ENCODE measurements around the gene SAA4. TPM values are rescaled to one million over a fixed set of nuclear protein-coding genes. Genes with fewer than 3 reads are reported as not detected.

SAA4 gene
- polyA plus RNA-seq, 1 donor from 2014 or later, result 0.58 TPM

DNA sequence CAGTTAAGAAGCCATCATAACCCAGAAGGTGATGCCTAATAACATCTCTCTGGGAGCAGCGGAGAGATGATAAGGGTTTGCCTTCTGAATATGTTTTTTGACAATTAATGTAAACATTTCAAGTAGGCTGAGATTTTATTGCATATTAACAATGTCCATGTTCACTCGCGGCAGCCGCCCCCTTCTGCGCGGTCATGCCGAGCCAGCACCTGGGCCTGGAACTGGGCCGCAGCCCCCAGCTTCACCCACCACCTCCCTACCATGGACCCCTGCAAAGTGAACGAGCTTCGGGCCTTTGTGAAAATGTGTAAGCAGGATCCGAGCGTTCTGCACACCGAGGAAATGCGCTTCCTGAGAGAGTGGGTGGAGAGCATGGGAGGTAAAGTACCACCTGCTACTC lies 25.1 kb upstream of the SAA4 start:
- H3K36me3 ChIP-seq (ENCODE audit: insufficient read depth, low read length), result no peaks in the 10 kb centered on the region
- no peaks in the 10 kb centered on the region for H3K27me3 ChIP-seq (ENCODE audit: insufficient read depth, low read depth, low read length)
- H3K4me3 ChIP-seq (ENCODE audit: low read length), result no peak overlapping the region
- H3K9me2 ChIP-seq (ENCODE audit: insufficient read depth, low read length), result no peaks in the 10 kb centered on the region
- no peak overlapping the region for H3K27ac ChIP-seq (ENCODE audit: low read length)
- no peaks in the 10 kb centered on the region for H4K20me1 ChIP-seq (ENCODE audit: insufficient read depth)
- no peak overlapping the region for H2AFZ ChIP-seq (ENCODE audit: low read depth, low read length)
- H3K4me2 ChIP-seq (ENCODE audit: low read length), result no peak overlapping the region
- H3K9me3 ChIP-seq (ENCODE audit: low read length), result no peaks in the 10 kb centered on the region
- H3K79me2 ChIP-seq (replicated peaks; ENCODE audit: insufficient read depth, low read length), result no peaks in the 10 kb centered on the region
- no peak overlapping the region for H3K9ac ChIP-seq (ENCODE audit: low read length)
- no peaks in the 10 kb centered on the region for H3F3A ChIP-seq (ENCODE audit: insufficient read depth, low read length, poor library complexity, severe bottlenecking)
- TF ChIP-seq, protein P1, sequence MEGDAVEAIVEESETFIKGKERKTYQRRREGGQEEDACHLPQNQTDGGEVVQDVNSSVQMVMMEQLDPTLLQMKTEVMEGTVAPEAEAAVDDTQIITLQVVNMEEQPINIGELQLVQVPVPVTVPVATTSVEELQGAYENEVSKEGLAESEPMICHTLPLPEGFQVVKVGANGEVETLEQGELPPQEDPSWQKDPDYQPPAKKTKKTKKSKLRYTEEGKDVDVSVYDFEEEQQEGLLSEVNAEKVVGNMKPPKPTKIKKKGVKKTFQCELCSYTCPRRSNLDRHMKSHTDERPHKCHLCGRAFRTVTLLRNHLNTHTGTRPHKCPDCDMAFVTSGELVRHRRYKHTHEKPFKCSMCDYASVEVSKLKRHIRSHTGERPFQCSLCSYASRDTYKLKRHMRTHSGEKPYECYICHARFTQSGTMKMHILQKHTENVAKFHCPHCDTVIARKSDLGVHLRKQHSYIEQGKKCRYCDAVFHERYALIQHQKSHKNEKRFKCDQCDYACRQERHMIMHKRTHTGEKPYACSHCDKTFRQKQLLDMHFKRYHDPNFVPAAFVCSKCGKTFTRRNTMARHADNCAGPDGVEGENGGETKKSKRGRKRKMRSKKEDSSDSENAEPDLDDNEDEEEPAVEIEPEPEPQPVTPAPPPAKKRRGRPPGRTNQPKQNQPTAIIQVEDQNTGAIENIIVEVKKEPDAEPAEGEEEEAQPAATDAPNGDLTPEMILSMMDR (IDR thresholded peaks at IDR 0.05; ENCODE audit: poor library complexity, severe bottlenecking), result no peak
- TF ChIP-seq TAF1 (IDR thresholded peaks at IDR 0.05; ENCODE audit: low read depth), result no peak
- TF ChIP-seq SMC3 (conservative IDR thresholded peaks at IDR 0.05; ENCODE audit: poor library complexity), result no peak
- TF ChIP-seq RAD21 (conservative IDR thresholded peaks at IDR 0.05), result no peak
- no peak for TF ChIP-seq POLR2AphosphoS5 (IDR thresholded peaks at IDR 0.05)
- TF ChIP-seq EP300 (conservative IDR thresholded peaks at IDR 0.05; ENCODE audit: poor library complexity, severe bottlenecking), result no peak
- no peak for TF ChIP-seq MXI1 (conservative IDR thresholded peaks at IDR 0.05; ENCODE audit: poor library complexity, severe bottlenecking)
- TF ChIP-seq, protein P2, sequence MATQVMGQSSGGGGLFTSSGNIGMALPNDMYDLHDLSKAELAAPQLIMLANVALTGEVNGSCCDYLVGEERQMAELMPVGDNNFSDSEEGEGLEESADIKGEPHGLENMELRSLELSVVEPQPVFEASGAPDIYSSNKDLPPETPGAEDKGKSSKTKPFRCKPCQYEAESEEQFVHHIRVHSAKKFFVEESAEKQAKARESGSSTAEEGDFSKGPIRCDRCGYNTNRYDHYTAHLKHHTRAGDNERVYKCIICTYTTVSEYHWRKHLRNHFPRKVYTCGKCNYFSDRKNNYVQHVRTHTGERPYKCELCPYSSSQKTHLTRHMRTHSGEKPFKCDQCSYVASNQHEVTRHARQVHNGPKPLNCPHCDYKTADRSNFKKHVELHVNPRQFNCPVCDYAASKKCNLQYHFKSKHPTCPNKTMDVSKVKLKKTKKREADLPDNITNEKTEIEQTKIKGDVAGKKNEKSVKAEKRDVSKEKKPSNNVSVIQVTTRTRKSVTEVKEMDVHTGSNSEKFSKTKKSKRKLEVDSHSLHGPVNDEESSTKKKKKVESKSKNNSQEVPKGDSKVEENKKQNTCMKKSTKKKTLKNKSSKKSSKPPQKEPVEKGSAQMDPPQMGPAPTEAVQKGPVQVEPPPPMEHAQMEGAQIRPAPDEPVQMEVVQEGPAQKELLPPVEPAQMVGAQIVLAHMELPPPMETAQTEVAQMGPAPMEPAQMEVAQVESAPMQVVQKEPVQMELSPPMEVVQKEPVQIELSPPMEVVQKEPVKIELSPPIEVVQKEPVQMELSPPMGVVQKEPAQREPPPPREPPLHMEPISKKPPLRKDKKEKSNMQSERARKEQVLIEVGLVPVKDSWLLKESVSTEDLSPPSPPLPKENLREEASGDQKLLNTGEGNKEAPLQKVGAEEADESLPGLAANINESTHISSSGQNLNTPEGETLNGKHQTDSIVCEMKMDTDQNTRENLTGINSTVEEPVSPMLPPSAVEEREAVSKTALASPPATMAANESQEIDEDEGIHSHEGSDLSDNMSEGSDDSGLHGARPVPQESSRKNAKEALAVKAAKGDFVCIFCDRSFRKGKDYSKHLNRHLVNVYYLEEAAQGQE (IDR thresholded peaks at IDR 0.05; ENCODE audit: borderline replicate concordance), result no peak
- no peak for TF ChIP-seq EZH2 (IDR thresholded peaks at IDR 0.05; ENCODE audit: borderline replicate concordance, insufficient read depth, low read length, poor library complexity, severe bottlenecking)

- Histone ChIP-seq H3K9ac (ENCODE audit: low read length) (no peak overlapping the region), H3K4me3 (ENCODE audit: low read length) (no peak overlapping the region), H3K36me3 (ENCODE audit: insufficient read depth, low read length) (no peaks in the 10 kb centered on the region), H3K79me2 (replicated peaks; ENCODE audit: insufficient read depth, low read length) (no peaks in the 10 kb centered on the region), H3K4me2 (ENCODE audit: low read length) (no peak overlapping the region), H3K9me3 (ENCODE audit: low read length) (no peaks in the 10 kb centered on the region), H2AFZ (ENCODE audit: low read depth, low read length) (no peak overlapping the region), H3K9me2 (ENCODE audit: insufficient read depth, low read length) (no peaks in the 10 kb centered on the region), H3K27me3 (ENCODE audit: insufficient read depth, low read depth, low read length) (no peaks in the 10 kb centered on the region), H3K27ac (ENCODE audit: low read length) (no peak overlapping the region), H3F3A (ENCODE audit: insufficient read depth, low read length, poor library complexity, severe bottlenecking) (no peaks in the 10 kb centered on the region), H4K20me1 (ENCODE audit: insufficient read depth) (no peaks in the 10 kb centered on the region)
- TF ChIP-seq, protein P2 (IDR thresholded peaks at IDR 0.05; ENCODE audit: borderline replicate concordance), result no peak
- TF ChIP-seq EZH2 (IDR thresholded peaks at IDR 0.05; ENCODE audit: borderline replicate concordance, insufficient read depth, low read length, poor library complexity, severe bottlenecking) (no peak), MXI1 (conservative IDR thresholded peaks at IDR 0.05; ENCODE audit: poor library complexity, severe bottlenecking) (no peak), TAF1 (IDR thresholded peaks at IDR 0.05; ENCODE audit: low read depth) (no peak), RAD21 (conservative IDR thresholded peaks at IDR 0.05) (no peak), POLR2AphosphoS5 (IDR thresholded peaks at IDR 0.05) (no peak), SMC3 (conservative IDR thresholded peaks at IDR 0.05; ENCODE audit: poor library complexity) (no peak), EP300 (conservative IDR thresholded peaks at IDR 0.05; ENCODE audit: poor library complexity, severe bottlenecking) (no peak)
- TF ChIP-seq, protein P1 (IDR thresholded peaks at IDR 0.05; ENCODE audit: poor library complexity, severe bottlenecking), result no peak
These were observed 22.7 kb upstream of the SAA4 start for GRCh38 chr11:18259259-18259658.
